H9 (cell line): ENCODE measurements around the gene SOX21. TPM values are rescaled to one million over a fixed set of nuclear protein-coding genes. Genes with fewer than 3 reads are reported as not detected.

Experiments
- DNase-seq: peaks from one replicate; pipeline ENCODE4 v3.0.0-alpha.2; 2017
- H2AFZ ChIP-seq: one replicate; pipeline ENCODE4 v1.6.1; 2013; ENCODE audit warnings: mild to moderate bottlenecking, low read length, control low read depth, moderate library complexity
- H2AK5ac ChIP-seq: 2 replicates; pipeline ENCODE4 v1.6.1; 2013; ENCODE audit warnings: low read length, control low read depth, mixed read lengths; ENCODE audit not compliant: insufficient read length
- H2BK120ac ChIP-seq: one replicate; pipeline ENCODE4 v1.6.1; 2013; ENCODE audit warnings: low read depth, mild to moderate bottlenecking, low read length, control low read depth, inconsistent platforms; ENCODE audit not compliant: poor library complexity, severe bottlenecking
- H2BK12ac ChIP-seq: 2 replicates; pipeline ENCODE4 v1.6.1; 2013; ENCODE audit warnings: low read length, control low read depth, mixed read lengths, low read depth; ENCODE audit not compliant: insufficient read length
- H2BK15ac ChIP-seq: 2 replicates; pipeline ENCODE4 v1.6.1; 2013; ENCODE audit warnings: low read depth, low read length, control low read depth
- H2BK20ac ChIP-seq: one replicate; pipeline ENCODE4 v1.6.1; 2013; ENCODE audit warnings: low read depth, mild to moderate bottlenecking, low read length, control low read depth, inconsistent platforms; ENCODE audit not compliant: poor library complexity, severe bottlenecking
- H2BK5ac ChIP-seq: 2 replicates; pipeline ENCODE4 v1.6.1; 2013; ENCODE audit warnings: low read length, control low read depth, mixed read lengths; ENCODE audit not compliant: insufficient read length
- H3K14ac ChIP-seq: 2 replicates; pipeline ENCODE4 v1.6.1; 2013; ENCODE audit warnings: low read length, control low read depth; ENCODE audit not compliant: insufficient read depth
- H3K18ac ChIP-seq: 2 replicates; pipeline ENCODE4 v1.6.1; 2013; ENCODE audit warnings: low read depth, mild to moderate bottlenecking, mixed read lengths, low read length, control low read depth; ENCODE audit not compliant: insufficient read length
- H3K23ac ChIP-seq: 2 replicates; pipeline ENCODE4 v1.6.1; 2013; ENCODE audit warnings: low read length, control low read depth, mixed read lengths, low read depth; ENCODE audit not compliant: insufficient read length
- H3K23me2 ChIP-seq: 2 replicates; pipeline ENCODE4 v1.6.1; 2013; ENCODE audit warnings: low read depth, mild to moderate bottlenecking, mixed read lengths, low read length, control low read depth; ENCODE audit not compliant: insufficient read length, poor library complexity, severe bottlenecking
- H3K27ac ChIP-seq: 2 replicates; pipeline ENCODE4 v1.5.1; 2013; ENCODE audit warnings: low read length, control low read depth, mixed read lengths, low read depth; ENCODE audit not compliant: insufficient read length
- H3K27me3 ChIP-seq: 2 replicates; pipeline ENCODE4 v1.6.1; 2013; ENCODE audit warnings: low read length, control low read depth, inconsistent platforms; ENCODE audit not compliant: insufficient read depth
- H3K4ac ChIP-seq: 2 replicates; pipeline ENCODE4 v1.6.1; 2013; ENCODE audit warnings: low read depth, mild to moderate bottlenecking, control low read depth, inconsistent platforms, low read length, moderate library complexity
- H3K4me1 ChIP-seq: 2 replicates; pipeline ENCODE4 v1.6.1; 2013; ENCODE audit warnings: low read length, control low read depth, inconsistent platforms; ENCODE audit not compliant: insufficient read depth
- H3K4me2 ChIP-seq: 2 replicates; pipeline ENCODE4 v1.6.1; 2013; ENCODE audit warnings: low read length, control low read depth, mixed read lengths; ENCODE audit not compliant: insufficient read length, insufficient read depth
- H3K56ac ChIP-seq: 2 replicates; pipeline ENCODE4 v1.6.1; 2013; ENCODE audit warnings: low read depth, mild to moderate bottlenecking, mixed read lengths, low read length, control low read depth; ENCODE audit not compliant: insufficient read length
- H3K79me1 ChIP-seq: 2 replicates; pipeline ENCODE4 v1.6.1; 2013; ENCODE audit warnings: low read depth, mild to moderate bottlenecking, moderate library complexity, low read length, control low read depth, inconsistent platforms; ENCODE audit not compliant: insufficient read depth, poor library complexity, severe bottlenecking
- H3K79me2 ChIP-seq: 2 replicates; pipeline ENCODE4 v1.6.1; 2013; ENCODE audit warnings: low read length, control low read depth, inconsistent platforms; ENCODE audit not compliant: insufficient read depth
- H3K9ac ChIP-seq: 2 replicates; pipeline ENCODE4 v1.6.1; 2013; ENCODE audit warnings: low read length, control low read depth, mixed read lengths; ENCODE audit not compliant: insufficient read length; ENCODE audit errors: extremely low read depth
- H3K9me3 ChIP-seq: one replicate; pipeline ENCODE4 v1.6.1; 2013; ENCODE audit warnings: low read depth, low read length, inconsistent platforms; ENCODE audit not compliant: control insufficient read depth
- H3T11ph ChIP-seq: one replicate; pipeline ENCODE4 v1.6.1; 2013; ENCODE audit warnings: mild to moderate bottlenecking, low read length, control low read depth, inconsistent platforms
- H4K20me1 ChIP-seq: one replicate; pipeline ENCODE4 v1.6.1; 2013; ENCODE audit not compliant: control insufficient read depth, insufficient read length, insufficient read depth
- H4K5ac ChIP-seq: 2 replicates; pipeline ENCODE4 v1.6.1; 2013; ENCODE audit warnings: low read depth, mild to moderate bottlenecking, mixed read lengths, low read length, control low read depth; ENCODE audit not compliant: insufficient read length
- H4K8ac ChIP-seq: replicated peaks from 2 replicates; pipeline ENCODE4 v1.6.1; 2013; ENCODE audit warnings: low read length, control low read depth, mixed read lengths, low read depth; ENCODE audit not compliant: insufficient read length
- H4K91ac ChIP-seq: 2 replicates; pipeline ENCODE4 v1.6.1; 2013; ENCODE audit warnings: low read depth, mild to moderate bottlenecking, moderate library complexity, mixed read lengths, low read length, control low read depth; ENCODE audit not compliant: insufficient read length
- H3K27ac Mint-ChIP-seq, 3 experiments: 2 replicates in 2 of 3; 3 replicates in 1 of 3; pipeline ENCODE4 v1.8.0; 2020 to 2021; ENCODE audit warnings: mixed read lengths in 3 of 3, mild to moderate bottlenecking in 1 of 3, moderate library complexity in 1 of 3
- H3K27me3 Mint-ChIP-seq: 2 replicates; pipeline ENCODE4 v1.8.0; 2021; ENCODE audit warnings: low read depth, mild to moderate bottlenecking, moderate library complexity, mixed read lengths
- H3K36me3 Mint-ChIP-seq, 3 experiments: 2 replicates in 2 of 3; 3 replicates in 1 of 3; pipeline ENCODE4 v1.8.0; 2020 to 2021; ENCODE audit warnings: low read depth in 3 of 3, mixed read lengths in 3 of 3; ENCODE audit not compliant: insufficient read depth in 1 of 3
- H3K4me1 Mint-ChIP-seq, 2 experiments: 2 replicates each; pipeline ENCODE4 v1.8.0; 2020; ENCODE audit warnings: mixed read lengths in 2 of 2
- H3K4me3 Mint-ChIP-seq, 2 experiments: 2 replicates in 1 of 2; 3 replicates in 1 of 2; pipeline ENCODE4 v1.8.0; 2020 to 2021; ENCODE audit warnings: mild to moderate bottlenecking in 2 of 2, mixed read lengths in 2 of 2, moderate library complexity in 1 of 2
- H3K9me3 Mint-ChIP-seq, 2 experiments: 2 replicates in 1 of 2; 3 replicates in 1 of 2; pipeline ENCODE4 v1.8.0; 2020; ENCODE audit warnings: mild to moderate bottlenecking in 2 of 2, mixed read lengths in 2 of 2, moderate library complexity in 1 of 2
- CTCF ChIP-seq: fragments of 200-600 bp; sonication (generic); conservative IDR thresholded peaks from 3 replicates; pipeline ENCODE4 v1.8.0; 2021; ENCODE audit warnings: antibody characterized with exemption, mild to moderate bottlenecking
- WGBS: extraction: QIAGEN DNeasy Blood & Tissue Kit; methylation state at CpG from one replicate; pipeline ENCODE4 v1.1.7; 2013; ENCODE audit warnings: missing lambda C conversion rate, low lambda C conversion rate, mixed read lengths; ENCODE audit not compliant: insufficient read length; ENCODE audit errors: extremely low coverage; 5-methylcytosine and 5-hydroxymethylcytosine counted together
- total RNA-seq: library from RNA; stranded (reverse); gene quantifications from 2 replicates; pipeline ENCODE4 v1.2.1, GENCODE V29; 2021

SOX21 gene
- total RNA-seq, 1 experiment from 2014 or later = 38.4 TPM

- H2BK5ac ChIP-seq = no peak overlapping the region
- H3K9ac ChIP-seq = no peak overlapping the region
- H2BK20ac ChIP-seq = no peak overlapping the region
- no peaks in the 10 kb centered on the region for H3K79me1 ChIP-seq
- no peak overlapping the region for H3K4ac ChIP-seq
- no peaks in the 10 kb centered on the region for H3K79me2 ChIP-seq
- no peak overlapping the region for H3K27ac Mint-ChIP-seq
- H3K27ac ChIP-seq = no peak overlapping the region
- H4K8ac ChIP-seq = no peak overlapping the region
- H3K36me3 Mint-ChIP-seq = no peaks in the 10 kb centered on the region
- H3K9me3 Mint-ChIP-seq = no peaks in the 10 kb centered on the region
- no peak for DNase-seq
- no peaks in the 10 kb centered on the region for H3K23me2 ChIP-seq
- H2AFZ ChIP-seq = no peak overlapping the region
- no peaks in the 10 kb centered on the region for H3K9me3 ChIP-seq
- H3T11ph ChIP-seq = no peak overlapping the region
- H2AK5ac ChIP-seq = no peak overlapping the region
- H4K20me1 ChIP-seq = no peaks in the 10 kb centered on the region
- no peak overlapping the region for H2BK15ac ChIP-seq
- no peak overlapping the region for H2BK120ac ChIP-seq
- no CpG with 5 or more reads among the region's 2 CpGs for WGBS
- H3K27me3 ChIP-seq = no peaks in the 10 kb centered on the region
- TF ChIP-seq CTCF = no peak
- no peak overlapping the region for H3K4me2 ChIP-seq
- H3K4me1 Mint-ChIP-seq = peaks cover 27 to 28% of the 10 kb centered on the region in 2 experiments
- H3K18ac ChIP-seq = no peak overlapping the region
- H4K5ac ChIP-seq = no peak overlapping the region
- H3K4me1 ChIP-seq = peaks cover 1% of the 10 kb centered on the region
- no peak overlapping the region for H4K91ac ChIP-seq
- no peak overlapping the region for H2BK12ac ChIP-seq
- H3K27me3 Mint-ChIP-seq = peaks cover 22% of the 10 kb centered on the region
- H3K14ac ChIP-seq = no peak overlapping the region
- H3K56ac ChIP-seq = no peak overlapping the region
- no peak overlapping the region for H3K23ac ChIP-seq
- no peak overlapping the region for H3K4me3 Mint-ChIP-seq
Observed at GRCh38 chr13:94678845-94679244, 33.5 kb downstream of the SOX21 start.
